Measurements from ENCODE around the gene ZBTB9. TPM values are rescaled to one million over a fixed set of nuclear protein-coding genes. Genes with fewer than 3 reads are reported as not detected.

ZBTB9 gene
- polyA plus RNA-seq, 3 donors = 0.42 to 2.0 (median 1.1) TPM

- intact Hi-C loops (cut with micrococcal nuclease) = no loop called here
- no peak overlapping the region for H3K9ac ChIP-seq (ENCODE audit: insufficient read depth, low read length, poor library complexity, severe bottlenecking)
- H3K36me3 Mint-ChIP-seq = peaks cover 2 to 17% of the 10 kb centered on the region in 2 donors
- no peak overlapping the region for H3K4me2 ChIP-seq (replicated peaks; ENCODE audit: extremely low read depth, low read length, poor library complexity, severe bottlenecking)
- peak overlapping the region in 1 of 7 donors; percentile 59 for H3K27ac Mint-ChIP-seq
- H3K4me1 ChIP-seq (ENCODE audit: control insufficient read depth in 1 of 2, insufficient read depth in 2 of 2, low read length in 2 of 2) = peaks cover 55 to 71% of the 10 kb centered on the region in 2 donors
- H3K27me3 Mint-ChIP-seq (ENCODE audit: low read depth in 3 of 3) = peaks cover 20 to 45% (median 26%) of the 10 kb centered on the region in 3 donors
- H3K4me3 Mint-ChIP-seq = peak overlapping the region in 1 of 2 donors; percentile 84
- peaks cover 0 to 5% (median 0%) of the 10 kb centered on the region in 7 donors for H3K9me3 Mint-ChIP-seq
- H3K4me3 ChIP-seq (replicated peaks in 1 of 3; ENCODE audit: low read depth in 2 of 3, low read length in 3 of 3) = no peak overlapping the region
- peaks cover 84% of the 10 kb centered on the region for H3K4me1 Mint-ChIP-seq
- 80% methylated on average over 4 of the region's 5 CpGs for WGBS (ENCODE audit: insufficient coverage)
- H3K27ac ChIP-seq (ENCODE audit: low read depth in 1 of 2, low read length in 2 of 2) = no peak overlapping the region
- H3K27me3 ChIP-seq (ENCODE audit: control insufficient read depth in 2 of 2, insufficient read depth in 2 of 2, low read length in 2 of 2) = peaks cover 0 to 3% of the 10 kb centered on the region in 2 donors
- no peak overlapping the region for H2AFZ ChIP-seq (ENCODE audit: insufficient read depth, low read depth, low read length, poor library complexity, severe bottlenecking)
- H3K36me3 ChIP-seq (replicated peaks in 1 of 2; ENCODE audit: control insufficient read depth in 1 of 2, insufficient read depth in 2 of 2, low read length in 2 of 2) = no peaks in the 10 kb centered on the region
- H4K20me1 ChIP-seq (ENCODE audit: insufficient read depth, low read length) = no peaks in the 10 kb centered on the region
- TF ChIP-seq, protein P1, sequence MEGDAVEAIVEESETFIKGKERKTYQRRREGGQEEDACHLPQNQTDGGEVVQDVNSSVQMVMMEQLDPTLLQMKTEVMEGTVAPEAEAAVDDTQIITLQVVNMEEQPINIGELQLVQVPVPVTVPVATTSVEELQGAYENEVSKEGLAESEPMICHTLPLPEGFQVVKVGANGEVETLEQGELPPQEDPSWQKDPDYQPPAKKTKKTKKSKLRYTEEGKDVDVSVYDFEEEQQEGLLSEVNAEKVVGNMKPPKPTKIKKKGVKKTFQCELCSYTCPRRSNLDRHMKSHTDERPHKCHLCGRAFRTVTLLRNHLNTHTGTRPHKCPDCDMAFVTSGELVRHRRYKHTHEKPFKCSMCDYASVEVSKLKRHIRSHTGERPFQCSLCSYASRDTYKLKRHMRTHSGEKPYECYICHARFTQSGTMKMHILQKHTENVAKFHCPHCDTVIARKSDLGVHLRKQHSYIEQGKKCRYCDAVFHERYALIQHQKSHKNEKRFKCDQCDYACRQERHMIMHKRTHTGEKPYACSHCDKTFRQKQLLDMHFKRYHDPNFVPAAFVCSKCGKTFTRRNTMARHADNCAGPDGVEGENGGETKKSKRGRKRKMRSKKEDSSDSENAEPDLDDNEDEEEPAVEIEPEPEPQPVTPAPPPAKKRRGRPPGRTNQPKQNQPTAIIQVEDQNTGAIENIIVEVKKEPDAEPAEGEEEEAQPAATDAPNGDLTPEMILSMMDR (IDR thresholded peaks at IDR 0.05) = no peak
- no peaks in the 10 kb centered on the region for H3K9me3 ChIP-seq (replicated peaks in 1 of 2; ENCODE audit: control insufficient read depth in 1 of 2, insufficient read depth in 1 of 2, low read length in 2 of 2)
- no peaks in the 10 kb centered on the region for H3K79me2 ChIP-seq (ENCODE audit: insufficient read depth, low read length)
- DNase-seq = no peak
Measured at GRCh38 chr6:33428966-33429749, 25.2 kb upstream of the ZBTB9 start.

GRCh38 chr6:33429750-33430052 lies 24.7 kb upstream of the ZBTB9 start:
- DNase-seq = no peak
- peak overlapping the region in 1 of 2 donors; percentile 32 for H3K4me3 Mint-ChIP-seq
- H3K4me2 ChIP-seq (replicated peaks; ENCODE audit: extremely low read depth, low read length, poor library complexity, severe bottlenecking) = no peak overlapping the region
- H3K4me3 ChIP-seq (replicated peaks in 1 of 3; ENCODE audit: low read depth in 2 of 3, low read length in 3 of 3) = no peak overlapping the region
- H3K27me3 ChIP-seq (ENCODE audit: control insufficient read depth in 2 of 2, insufficient read depth in 2 of 2, low read length in 2 of 2) = peaks cover 0 to 3% of the 10 kb centered on the region in 2 donors
- H3K36me3 Mint-ChIP-seq = peaks cover 2 to 15% of the 10 kb centered on the region in 2 donors
- TF ChIP-seq, protein P1 (IDR thresholded peaks at IDR 0.05) = no peak
- H3K79me2 ChIP-seq (ENCODE audit: insufficient read depth, low read length) = no peaks in the 10 kb centered on the region
- H3K4me1 ChIP-seq (ENCODE audit: control insufficient read depth in 1 of 2, insufficient read depth in 2 of 2, low read length in 2 of 2) = peaks cover 53 to 70% of the 10 kb centered on the region in 2 donors
- no peaks in the 10 kb centered on the region for H3K9me3 ChIP-seq (replicated peaks in 1 of 2; ENCODE audit: control insufficient read depth in 1 of 2, insufficient read depth in 1 of 2, low read length in 2 of 2)
- no CpG with 5 or more reads among the region's 2 CpGs for WGBS (ENCODE audit: insufficient coverage)
- no peak overlapping the region for H3K27ac ChIP-seq (ENCODE audit: low read depth in 1 of 2, low read length in 2 of 2)
- no peak overlapping the region for H3K27ac Mint-ChIP-seq
- intact Hi-C loops (cut with micrococcal nuclease) = no loop called here
- H4K20me1 ChIP-seq (ENCODE audit: insufficient read depth, low read length) = no peaks in the 10 kb centered on the region
- H3K9ac ChIP-seq (ENCODE audit: insufficient read depth, low read length, poor library complexity, severe bottlenecking) = no peak overlapping the region
- no peaks in the 10 kb centered on the region for H3K36me3 ChIP-seq (replicated peaks in 1 of 2; ENCODE audit: control insufficient read depth in 1 of 2, insufficient read depth in 2 of 2, low read length in 2 of 2)
- peaks cover 0 to 5% (median 0%) of the 10 kb centered on the region in 7 donors for H3K9me3 Mint-ChIP-seq
- no peak overlapping the region for H2AFZ ChIP-seq (ENCODE audit: insufficient read depth, low read depth, low read length, poor library complexity, severe bottlenecking)
- peaks cover 79% of the 10 kb centered on the region for H3K4me1 Mint-ChIP-seq
- H3K27me3 Mint-ChIP-seq (ENCODE audit: low read depth in 3 of 3) = peaks cover 20 to 43% (median 24%) of the 10 kb centered on the region in 3 donors
